Left lung (tissue), 10 donors: Measurements from ENCODE around the gene UGT1A4. TPM values are rescaled to one million over a fixed set of nuclear protein-coding genes. Genes with fewer than 3 reads are reported as not detected.
A peak's percentile ranks its signal among the peaks of the same experiment; 100 is the strongest.
"Not testable (repeated sequence)": the region's sequence is repeated elsewhere in the genome, so short reads cannot be mapped to it uniquely, and the experiment has no call there.

ENCODE experiments used
- ATAC-seq: fragments of 200-7000 bp; cut with Tn5 transposase; one replicate; pipeline ENCODE4 v1.9.1; 2020; ENCODE audit warnings: moderate library complexity
- DNase-seq, 4 donors: peaks; one replicate each; pipeline ENCODE4 v3.0.0-alpha.2; 2013 to 2020
- H3K27ac ChIP-seq, 2 donors: fragments of 200-600 bp; sonication (generic) in 1 of 2; one replicate each; pipeline versions ENCODE4 v1.5.0 to v1.8.0; 2020 to 2021
- H3K27me3 ChIP-seq, 2 donors: fragments of 200-600 bp; sonication (generic) in 1 of 2; one replicate each; pipeline versions ENCODE4 v1.5.0 to v1.8.0; 2020 to 2021
- H3K36me3 ChIP-seq, 2 donors: fragments of 200-600 bp; sonication (generic) in 1 of 2; one replicate each; pipeline versions ENCODE4 v1.5.0 to v1.8.0; 2020 to 2021
- H3K4me1 ChIP-seq, 2 donors: fragments of 200-600 bp; one replicate each; pipeline ENCODE4 v1.8.0; 2021
- H3K4me3 ChIP-seq, 2 donors: fragments of 200-600 bp; sonication (generic) in 1 of 2; one replicate each; pipeline versions ENCODE4 v1.5.0 to v1.8.0; 2020 to 2021; ENCODE audit warnings: mild to moderate bottlenecking in 1 of 2
- H3K9me3 ChIP-seq, 2 donors: fragments of 200-600 bp; sonication (generic) in 1 of 2; one replicate each; pipeline versions ENCODE4 v1.5.0 to v1.8.0; 2020 to 2021
- intact Hi-C, 2 donors: fragments of 100-400 bp; cut with DNase I; formaldehyde crosslinking; loops; one replicate each; pipeline versions ENCODE4 v1.11.2 to v1.14.2; 2022
- polyA plus RNA-seq, 6 donors: library from polyadenylated mRNA; unstranded; fragments of 120-200 nt; gene quantifications; one replicate each; pipeline ENCODE4 v1.2.1, GENCODE V29; 2013; ENCODE audit not compliant: insufficient read length in 6 of 6
- total RNA-seq, 2 donors: library from RNA; stranded (reverse); fragmentation: NEBNext Ultra II Directional; extraction: Animal tissue kit (Norgen Biotek cat#: 25700); gene quantifications; one replicate each; pipeline ENCODE4 v1.2.1, GENCODE V29; 2021
- TF ChIP-seq, protein P1 (sequence below), 2 donors: fragments of 200-600 bp; sonication (generic) in 1 of 2; IDR thresholded peaks; one replicate each; pipeline versions ENCODE4 v1.5.0 to v1.8.0; 2021; ENCODE audit warnings: antibody characterized with exemption in 2 of 2
- donor health status: DM: no; HTN: yes; CAD: no.
- donor health status: DM: no; HTN: no; CAD: no.

The UGT1A4 gene
- total and polyA plus RNA-seq, 8 donors = not detected

DNA sequence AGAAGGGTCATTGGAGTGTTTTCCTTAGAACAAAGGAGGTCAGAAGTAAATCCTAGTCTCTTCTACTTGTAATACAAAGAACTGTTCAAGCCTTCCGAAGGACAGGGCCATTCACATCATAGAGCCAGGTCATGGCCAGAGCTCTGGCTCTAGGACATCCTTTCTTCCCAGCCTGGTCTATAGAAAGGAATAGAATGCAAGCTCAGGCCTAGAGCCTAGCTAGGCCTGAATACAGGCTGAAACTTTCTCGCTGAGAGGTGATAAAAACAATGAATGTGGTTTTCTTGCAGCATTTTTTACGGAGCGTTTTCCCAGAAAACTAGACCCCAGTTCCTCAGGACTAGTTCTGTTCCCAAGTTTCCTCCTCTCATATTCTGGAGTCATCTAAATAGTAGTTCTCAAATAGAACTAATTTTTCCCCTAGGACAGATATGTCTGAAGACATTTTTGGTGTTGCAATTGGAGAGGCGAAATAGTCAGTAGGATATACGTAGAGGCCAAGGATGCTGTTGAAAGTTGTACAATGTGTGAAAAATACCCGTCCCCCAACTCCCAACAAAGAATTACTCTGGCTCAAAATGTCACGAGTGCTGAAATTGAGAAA is 19.0 kb upstream of the UGT1A4 start:
- TF ChIP-seq, protein P1, sequence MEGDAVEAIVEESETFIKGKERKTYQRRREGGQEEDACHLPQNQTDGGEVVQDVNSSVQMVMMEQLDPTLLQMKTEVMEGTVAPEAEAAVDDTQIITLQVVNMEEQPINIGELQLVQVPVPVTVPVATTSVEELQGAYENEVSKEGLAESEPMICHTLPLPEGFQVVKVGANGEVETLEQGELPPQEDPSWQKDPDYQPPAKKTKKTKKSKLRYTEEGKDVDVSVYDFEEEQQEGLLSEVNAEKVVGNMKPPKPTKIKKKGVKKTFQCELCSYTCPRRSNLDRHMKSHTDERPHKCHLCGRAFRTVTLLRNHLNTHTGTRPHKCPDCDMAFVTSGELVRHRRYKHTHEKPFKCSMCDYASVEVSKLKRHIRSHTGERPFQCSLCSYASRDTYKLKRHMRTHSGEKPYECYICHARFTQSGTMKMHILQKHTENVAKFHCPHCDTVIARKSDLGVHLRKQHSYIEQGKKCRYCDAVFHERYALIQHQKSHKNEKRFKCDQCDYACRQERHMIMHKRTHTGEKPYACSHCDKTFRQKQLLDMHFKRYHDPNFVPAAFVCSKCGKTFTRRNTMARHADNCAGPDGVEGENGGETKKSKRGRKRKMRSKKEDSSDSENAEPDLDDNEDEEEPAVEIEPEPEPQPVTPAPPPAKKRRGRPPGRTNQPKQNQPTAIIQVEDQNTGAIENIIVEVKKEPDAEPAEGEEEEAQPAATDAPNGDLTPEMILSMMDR (IDR thresholded peaks at IDR 0.05) = no peak
- intact Hi-C loops = no loop called here
- no peak for DNase-seq
- Histone ChIP-seq H3K27ac (no peak overlapping the region), H3K4me1 (no peaks in the 10 kb centered on the region), H3K4me3 (no peak overlapping the region), H3K27me3 (no peaks in the 10 kb centered on the region), H3K9me3 (no peaks in the 10 kb centered on the region), H3K36me3 (no peaks in the 10 kb centered on the region)
- ATAC-seq = no peak

DNA sequence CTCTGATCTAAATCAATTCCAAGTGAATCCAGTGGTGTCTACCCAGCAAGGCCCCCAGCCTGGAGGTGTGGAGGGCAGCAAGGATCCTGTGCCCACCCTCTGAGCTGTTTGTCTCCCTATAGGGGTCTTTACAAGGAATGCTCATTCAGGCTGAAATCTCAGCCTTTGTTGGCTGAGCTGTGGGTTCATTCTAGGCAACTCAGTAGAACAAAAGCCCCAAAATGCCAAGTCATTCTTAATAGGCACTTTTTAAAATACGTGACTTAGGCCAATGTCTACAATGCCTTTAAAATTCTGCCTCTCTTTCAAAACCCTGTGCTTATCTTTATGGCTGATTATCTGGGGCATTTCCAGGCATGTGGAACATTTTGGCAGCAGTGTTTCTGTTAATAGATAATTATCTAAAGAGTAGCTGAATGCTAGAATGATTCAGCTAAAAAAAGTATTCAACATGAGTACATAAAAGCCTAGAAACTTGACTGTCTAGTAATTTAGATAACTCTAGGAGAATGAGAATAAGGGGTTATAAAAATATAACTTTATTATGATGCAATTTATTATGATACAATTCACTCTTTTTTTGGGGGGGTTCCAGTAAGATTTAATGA is 18.4 kb upstream of the UGT1A4 start:
- H3K4me1 ChIP-seq = no peaks in the 10 kb centered on the region
- no peaks in the 10 kb centered on the region for H3K9me3 ChIP-seq
- H3K27ac ChIP-seq = no peak overlapping the region
- no peak overlapping the region for H3K4me3 ChIP-seq
- H3K27me3 ChIP-seq = no peaks in the 10 kb centered on the region
- H3K36me3 ChIP-seq = no peaks in the 10 kb centered on the region
- TF ChIP-seq, protein P1 (IDR thresholded peaks at IDR 0.05) = no peak
- intact Hi-C loops = no loop called here
- peak in 2 of 4 donors; percentile 19 to 43 for DNase-seq
- ATAC-seq = peak; percentile 50

DNA sequence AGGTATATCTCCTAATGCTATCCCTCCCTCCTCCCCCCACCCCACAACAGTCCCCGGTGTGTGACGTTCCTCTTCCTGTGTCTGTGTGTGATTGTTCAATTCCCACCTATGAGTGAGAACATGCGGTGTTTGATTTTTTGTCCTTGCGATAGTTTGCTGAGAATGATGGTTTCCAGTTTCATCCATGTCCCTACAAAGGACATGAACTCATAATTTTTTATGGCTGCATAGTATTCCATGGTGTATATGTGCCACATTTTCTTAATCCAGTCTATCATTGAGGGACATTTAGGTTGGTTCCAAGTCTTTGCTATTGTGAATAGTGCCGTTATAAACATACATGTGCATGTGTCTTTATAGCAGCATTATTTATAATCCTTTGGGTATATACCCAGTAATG is 17.7 kb upstream of the UGT1A4 start:
- H3K9me3 ChIP-seq, H3K4me3 ChIP-seq, intact Hi-C loops, ATAC-seq, H3K4me1 ChIP-seq, H3K27me3 ChIP-seq, H3K36me3 ChIP-seq, DNase-seq, H3K27ac ChIP-seq: not testable (repeated sequence)

DNA sequence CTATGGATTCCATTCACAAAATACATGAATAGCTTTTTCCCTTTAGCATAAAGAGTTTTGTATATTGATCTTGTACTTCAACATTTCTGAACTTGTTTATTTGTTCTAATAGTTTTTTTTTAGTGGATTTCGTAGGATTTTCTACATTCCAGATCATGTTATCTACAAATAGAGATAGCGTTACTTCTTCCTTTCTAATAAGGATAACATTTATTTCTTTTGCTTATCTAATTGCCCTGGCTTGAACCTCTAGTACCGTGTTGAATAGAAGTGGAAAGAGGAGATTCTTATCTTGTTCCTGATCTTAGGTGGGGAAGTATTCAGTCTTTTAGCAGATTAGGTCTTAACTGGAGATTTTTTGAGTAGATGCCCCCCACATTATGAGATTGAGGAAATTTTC is 16.3 kb upstream of the UGT1A4 start:
- Histone ChIP-seq H3K27me3 (no peaks in the 10 kb centered on the region), H3K4me1 (no peaks in the 10 kb centered on the region), H3K9me3 (no peaks in the 10 kb centered on the region), H3K36me3 (no peaks in the 10 kb centered on the region), H3K27ac (no peak overlapping the region), H3K4me3 (no peak overlapping the region)
- no peak for ATAC-seq
- intact Hi-C loops = no loop called here
- TF ChIP-seq, protein P1 (IDR thresholded peaks at IDR 0.05) = no peak
- no peak for DNase-seq

DNA sequence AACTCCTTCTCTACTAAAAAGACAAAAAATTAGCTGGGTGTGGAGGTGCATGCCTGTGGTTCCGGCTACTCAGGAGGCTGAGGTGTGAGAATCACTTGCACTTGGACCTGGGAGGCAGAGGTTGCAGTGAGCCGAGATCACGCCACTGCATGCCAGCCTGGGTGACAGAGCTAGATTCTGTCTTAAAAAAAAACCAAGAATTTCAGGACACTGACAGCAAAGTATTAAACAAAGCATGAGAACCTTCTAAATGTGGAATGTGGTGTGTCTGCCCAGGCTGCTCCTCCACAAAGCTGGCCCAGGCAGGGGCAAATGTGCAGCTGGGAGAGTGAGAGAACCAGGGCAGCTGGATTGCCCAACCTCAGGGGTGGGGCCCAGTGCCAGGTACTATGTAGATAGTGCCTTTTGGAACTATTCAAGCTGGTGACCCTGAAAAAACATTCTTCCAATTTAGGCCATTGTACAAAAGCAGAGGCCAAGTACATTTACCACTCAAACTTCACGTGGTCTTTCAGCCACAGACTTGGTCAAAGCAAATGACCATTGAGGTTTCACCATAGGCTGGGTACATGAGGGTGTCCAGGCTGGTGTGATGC is 12.5 kb upstream of the UGT1A4 start:
- no peaks in the 10 kb centered on the region for H3K27me3 ChIP-seq
- DNase-seq = no peak
- intact Hi-C loops = no loop called here

More for the DNA sequence above, 12.5 kb upstream of the UGT1A4 start:
- H3K4me3 ChIP-seq = no peak overlapping the region
- H3K4me1 ChIP-seq = no peaks in the 10 kb centered on the region
- no peaks in the 10 kb centered on the region for H3K36me3 ChIP-seq
- H3K9me3 ChIP-seq = no peaks in the 10 kb centered on the region
- peak; percentile 88 for ATAC-seq
- H3K27ac ChIP-seq = no peak overlapping the region
- TF ChIP-seq, protein P1 (IDR thresholded peaks at IDR 0.05) = no peak
